ENCODE results near the gene ZGLP1.
"Not testable (repeated sequence)": the region's sequence is repeated elsewhere in the genome, so short reads cannot be mapped to it uniquely, and the experiment has no call there.

Gene ZGLP1

GRCh38 chr19:10338940-10339339 is 29.3 kb upstream of the ZGLP1 start:
- H3K9me3 ChIP-seq (replicated peaks; ENCODE audit: insufficient read depth, low read length) = no peaks in the 10 kb centered on the region
- H3K4me1 ChIP-seq (ENCODE audit: low read length) = peaks cover 15% of the 10 kb centered on the region; the same call in 1 of the 2 replicates
- H3K9ac ChIP-seq (ENCODE audit: low read length) = peak overlapping the region; percentile 68
- no peaks in the 10 kb centered on the region for H3K27me3 ChIP-seq (replicated peaks; ENCODE audit: insufficient read depth, low read length)
- TF ChIP-seq EZH2phosphoT487 (IDR thresholded peaks at IDR 0.05; ENCODE audit: low read length) = no peak
- no peak for TF ChIP-seq EZH2 (optimal IDR thresholded peaks at IDR 0.05; ENCODE audit: low read depth, low read length)
- TF ChIP-seq, protein P1, sequence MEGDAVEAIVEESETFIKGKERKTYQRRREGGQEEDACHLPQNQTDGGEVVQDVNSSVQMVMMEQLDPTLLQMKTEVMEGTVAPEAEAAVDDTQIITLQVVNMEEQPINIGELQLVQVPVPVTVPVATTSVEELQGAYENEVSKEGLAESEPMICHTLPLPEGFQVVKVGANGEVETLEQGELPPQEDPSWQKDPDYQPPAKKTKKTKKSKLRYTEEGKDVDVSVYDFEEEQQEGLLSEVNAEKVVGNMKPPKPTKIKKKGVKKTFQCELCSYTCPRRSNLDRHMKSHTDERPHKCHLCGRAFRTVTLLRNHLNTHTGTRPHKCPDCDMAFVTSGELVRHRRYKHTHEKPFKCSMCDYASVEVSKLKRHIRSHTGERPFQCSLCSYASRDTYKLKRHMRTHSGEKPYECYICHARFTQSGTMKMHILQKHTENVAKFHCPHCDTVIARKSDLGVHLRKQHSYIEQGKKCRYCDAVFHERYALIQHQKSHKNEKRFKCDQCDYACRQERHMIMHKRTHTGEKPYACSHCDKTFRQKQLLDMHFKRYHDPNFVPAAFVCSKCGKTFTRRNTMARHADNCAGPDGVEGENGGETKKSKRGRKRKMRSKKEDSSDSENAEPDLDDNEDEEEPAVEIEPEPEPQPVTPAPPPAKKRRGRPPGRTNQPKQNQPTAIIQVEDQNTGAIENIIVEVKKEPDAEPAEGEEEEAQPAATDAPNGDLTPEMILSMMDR (IDR thresholded peaks at IDR 0.05; ENCODE audit: low read length) = no peak
- H4K20me1 ChIP-seq (ENCODE audit: insufficient read depth, low read length) = no peaks in the 10 kb centered on the region
- H3K27ac ChIP-seq (ENCODE audit: low read length) = no peak overlapping the region
- H2AFZ ChIP-seq (ENCODE audit: low read length) = peak overlapping the region; percentile 97
- peaks cover 29% of the 10 kb centered on the region for H3K79me2 ChIP-seq (ENCODE audit: low read length)
- H3K4me2 ChIP-seq (ENCODE audit: low read depth, low read length) = peak overlapping the region; percentile 92
- no peaks in the 10 kb centered on the region for H3K9me2 ChIP-seq (replicated peaks; ENCODE audit: insufficient read depth, low read length)
- H3K36me3 ChIP-seq (replicated peaks; ENCODE audit: insufficient read depth, low read length) = no peaks in the 10 kb centered on the region
- H3K4me3 ChIP-seq (ENCODE audit: low read length) = peak overlapping the region; percentile 77
- H3F3A ChIP-seq (ENCODE audit: insufficient read depth, low read length) = no peaks in the 10 kb centered on the region
- DNase-seq = no peak

GRCh38 chr19:10336725-10337124 is 27.1 kb upstream of the ZGLP1 start:
- not testable (repeated sequence) for H3F3A ChIP-seq (ENCODE audit: insufficient read depth, low read length); H3K27me3 ChIP-seq (replicated peaks; ENCODE audit: insufficient read depth, low read length); H3K4me2 ChIP-seq (ENCODE audit: low read depth, low read length); H2AFZ ChIP-seq (ENCODE audit: low read length); H3K9me2 ChIP-seq (replicated peaks; ENCODE audit: insufficient read depth, low read length); H3K4me3 ChIP-seq (ENCODE audit: low read length); H3K27ac ChIP-seq (ENCODE audit: low read length); H3K36me3 ChIP-seq (replicated peaks; ENCODE audit: insufficient read depth, low read length); H3K9me3 ChIP-seq (replicated peaks; ENCODE audit: insufficient read depth, low read length); H3K9ac ChIP-seq (ENCODE audit: low read length); H4K20me1 ChIP-seq (ENCODE audit: insufficient read depth, low read length); DNase-seq
- peaks cover 48% of the 10 kb centered on the region for H3K79me2 ChIP-seq (ENCODE audit: low read length)
- H3K4me1 ChIP-seq (ENCODE audit: low read length) = peaks cover 15% of the 10 kb centered on the region; the same call in 1 of the 2 replicates

- no peak overlapping the region for H3K9ac ChIP-seq (ENCODE audit: low read length)
- no peak overlapping the region for H3K4me2 ChIP-seq (ENCODE audit: low read depth, low read length)
- no peak for DNase-seq
- no peak overlapping the region for H3K27ac ChIP-seq (ENCODE audit: low read length)
- no peaks in the 10 kb centered on the region for H3K9me2 ChIP-seq (replicated peaks; ENCODE audit: insufficient read depth, low read length)
- H2AFZ ChIP-seq (ENCODE audit: low read length) = no peak overlapping the region
- no peaks in the 10 kb centered on the region for H3F3A ChIP-seq (ENCODE audit: insufficient read depth, low read length)
- peaks cover 15% of the 10 kb centered on the region; the same call in 1 of the 2 replicates for H3K4me1 ChIP-seq (ENCODE audit: low read length)
- no peaks in the 10 kb centered on the region for H3K9me3 ChIP-seq (replicated peaks; ENCODE audit: insufficient read depth, low read length)
- H4K20me1 ChIP-seq (ENCODE audit: insufficient read depth, low read length) = no peaks in the 10 kb centered on the region
- H3K79me2 ChIP-seq (ENCODE audit: low read length) = peaks cover 59% of the 10 kb centered on the region
- H3K36me3 ChIP-seq (replicated peaks; ENCODE audit: insufficient read depth, low read length) = no peaks in the 10 kb centered on the region
- H3K27me3 ChIP-seq (replicated peaks; ENCODE audit: insufficient read depth, low read length) = no peaks in the 10 kb centered on the region
- H3K4me3 ChIP-seq (ENCODE audit: low read length) = no peak overlapping the region
- TF ChIP-seq EZH2 (optimal IDR thresholded peaks at IDR 0.05; ENCODE audit: low read depth, low read length) = no peak
- TF ChIP-seq EZH2phosphoT487 (IDR thresholded peaks at IDR 0.05; ENCODE audit: low read length) = no peak
- TF ChIP-seq, protein P1 (IDR thresholded peaks at IDR 0.05; ENCODE audit: low read length) = no peak
Measured at GRCh38 chr19:10335352-10335985, 25.9 kb upstream of the ZGLP1 start.

DNA sequence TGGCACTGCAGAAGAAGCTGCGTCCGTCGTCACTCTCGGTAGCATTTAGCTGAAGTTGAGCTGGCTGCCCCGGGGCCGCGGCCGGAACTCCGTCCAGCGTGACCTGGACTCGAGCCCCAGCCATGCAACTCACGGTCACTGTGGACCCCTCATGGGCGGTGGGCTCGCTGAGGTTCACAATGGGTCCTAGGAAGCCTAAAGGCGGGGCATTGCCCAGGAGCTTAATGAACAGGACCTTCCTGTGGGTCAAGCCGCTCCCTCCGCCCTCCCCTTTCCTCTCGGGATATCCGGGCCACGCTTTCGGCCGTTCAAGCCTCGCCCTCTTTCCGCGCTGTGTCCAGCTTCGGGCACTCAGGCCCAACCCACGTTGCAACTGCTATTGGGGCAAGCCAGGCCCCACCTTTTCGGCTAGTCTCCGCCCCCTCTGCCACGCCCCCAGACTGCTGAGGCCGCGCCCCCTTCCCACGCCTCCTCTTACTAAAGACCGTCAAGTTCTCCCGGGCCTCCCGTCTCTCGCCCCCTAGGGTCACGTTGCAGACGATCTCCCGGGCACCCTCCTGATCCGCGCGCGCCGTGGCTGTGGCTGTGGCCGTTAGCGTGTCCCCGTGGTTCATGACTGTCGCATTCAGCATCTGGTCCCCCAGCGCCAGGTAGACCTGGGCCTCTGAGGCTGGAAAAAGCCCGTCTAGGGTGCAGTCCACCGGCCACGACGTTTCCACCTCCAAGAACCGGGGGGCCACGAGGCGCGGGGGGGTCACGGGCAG is 25.2 kb upstream of the ZGLP1 start:
- no peak overlapping the region for H3K4me2 ChIP-seq (ENCODE audit: low read depth, low read length)
- peaks cover 66% of the 10 kb centered on the region for H3K79me2 ChIP-seq (ENCODE audit: low read length)
- H2AFZ ChIP-seq (ENCODE audit: low read length) = no peak overlapping the region
- H3F3A ChIP-seq (ENCODE audit: insufficient read depth, low read length) = no peaks in the 10 kb centered on the region
- no peak overlapping the region for H3K27ac ChIP-seq (ENCODE audit: low read length)
- H3K9ac ChIP-seq (ENCODE audit: low read length) = no peak overlapping the region
- TF ChIP-seq EZH2phosphoT487 (IDR thresholded peaks at IDR 0.05; ENCODE audit: low read length) (no peak), EZH2 (optimal IDR thresholded peaks at IDR 0.05; ENCODE audit: low read depth, low read length) (no peak)
- TF ChIP-seq, protein P1 (IDR thresholded peaks at IDR 0.05; ENCODE audit: low read length) = no peak
- no peaks in the 10 kb centered on the region for H3K27me3 ChIP-seq (replicated peaks; ENCODE audit: insufficient read depth, low read length)
- no peaks in the 10 kb centered on the region for H3K9me3 ChIP-seq (replicated peaks; ENCODE audit: insufficient read depth, low read length)
- no peak overlapping the region for H3K4me3 ChIP-seq (ENCODE audit: low read length)
- no peaks in the 10 kb centered on the region for H3K36me3 ChIP-seq (replicated peaks; ENCODE audit: insufficient read depth, low read length)
- no peaks in the 10 kb centered on the region for H4K20me1 ChIP-seq (ENCODE audit: insufficient read depth, low read length)
- no peak for DNase-seq
- no peaks in the 10 kb centered on the region for H3K9me2 ChIP-seq (replicated peaks; ENCODE audit: insufficient read depth, low read length)
- peaks cover 11% of the 10 kb centered on the region; the same call in 1 of the 2 replicates for H3K4me1 ChIP-seq (ENCODE audit: low read length)
